Vagina (tissue), 2 donors: ENCODE data around the gene AP5B1. TPM values are rescaled to one million over a fixed set of nuclear protein-coding genes. Genes with fewer than 3 reads are reported as not detected.
A peak's percentile ranks its signal among the peaks of the same experiment; 100 is the strongest.

Experiments used
- DNase-seq, 2 donors: peaks; one replicate each; pipeline ENCODE4 v3.0.0-alpha.2; 2017; ENCODE audit errors: extremely low spot score in 2 of 2
- H3K27ac ChIP-seq: fragments of 200-600 bp; sonication (generic); one replicate; pipeline ENCODE4 v1.5.1; 2019
- H3K27me3 ChIP-seq: fragments of 200-600 bp; sonication (generic); one replicate; pipeline ENCODE4 v1.5.1; 2019
- H3K36me3 ChIP-seq, 2 donors: fragments of 200-600 bp; sonication (generic); one replicate each; pipeline ENCODE4 v1.5.1; 2017 to 2019
- H3K4me1 ChIP-seq: fragments of 200-600 bp; sonication (generic); one replicate; pipeline ENCODE4 v1.5.1; 2019
- H3K4me3 ChIP-seq, 2 donors: fragments of 200-600 bp; sonication (generic); 1 replicate in 1 of 2; 2 replicates in 1 of 2; pipeline ENCODE4 v1.5.1; 2016 to 2019
- H3K9me3 ChIP-seq: fragments of 200-600 bp; sonication (generic); one replicate; pipeline ENCODE4 v1.5.1; 2019
- CTCF ChIP-seq, 3 experiments: fragments of 450-650 bp in 2 of 3; fragments of 200-600 bp in 1 of 3; sonication (generic) in 1 of 3; IDR thresholded peaks; one replicate each; pipeline ENCODE4 v1.5.1; 2017 to 2019; ENCODE audit warnings: antibody characterized with exemption in 3 of 3, mild to moderate bottlenecking in 2 of 3, moderate library complexity in 2 of 3
- POLR2A ChIP-seq, 2 donors: fragments of 450-650 bp; IDR thresholded peaks; one replicate each; pipeline ENCODE4 v1.6.1; 2017; ENCODE audit warnings: antibody characterized with exemption in 2 of 2, mild to moderate bottlenecking in 2 of 2, moderate library complexity in 2 of 2
- POLR2AphosphoS5 ChIP-seq, 2 donors: sonication (generic); formaldehyde crosslinking; IDR thresholded peaks; one replicate each; pipeline ENCODE4 v1.9.0; 2017; ENCODE audit warnings: antibody characterized with exemption in 2 of 2, mild to moderate bottlenecking in 2 of 2, low read depth in 1 of 2; ENCODE audit not compliant: insufficient read depth in 1 of 2
- intact Hi-C: fragments of 100-400 bp; cut with DNase I; formaldehyde crosslinking; loops from one replicate; pipeline ENCODE4 v1.15.1; 2023
- total RNA-seq: library from RNA; depleted of rRNA; stranded (reverse); fragments of >200 nt; gene quantifications from one replicate; pipeline ENCODE4 v1.2.3, GENCODE V29; 2016

AP5B1 gene
- 16.5 TPM for total RNA-seq

GRCh38 chr11:65780770-65781151 is at the start of gene AP5B1:
AP5B1 (minus strand) TSS chr11:65780976; CDS start chr11:65780591, 385 bp downstream.
- Histone ChIP-seq H3K4me1 (peaks cover 37% of the 10 kb centered on the region), H3K4me3 (peak within 1 kb of the TSS; percentile 79 to 99), H3K9me3 (no peaks in the 10 kb centered on the region), H3K36me3 (peaks cover 0 to 20% of the 10 kb centered on the region in 2 donors), H3K27me3 (peaks cover 2% of the 10 kb centered on the region), H3K27ac (peak within 1 kb of the TSS; percentile 76)
- TF ChIP-seq POLR2A (IDR thresholded peaks at IDR 0.05): peak in 1 of 2 donors; percentile 12
- no peak for TF ChIP-seq CTCF (IDR thresholded peaks at IDR 0.05)
- intact Hi-C loops: loop anchor here (5.0 kb wide), 2 partner anchors 37 to 68 kb away; partner anchors contain the start of gene KAT5
- peak; percentile 67 to 82 for DNase-seq

GRCh38 chr11:65829459-65829858 is 48.7 kb upstream of the AP5B1 start:
- Histone ChIP-seq H3K27me3 (no peaks in the 10 kb centered on the region), H3K36me3 (no peaks in the 10 kb centered on the region), H3K4me1 (peaks cover 7% of the 10 kb centered on the region), H3K27ac (no peak overlapping the region), H3K4me3 (no peak overlapping the region), H3K9me3 (no peaks in the 10 kb centered on the region)
- intact Hi-C loops: no loop called here
- no peak for TF ChIP-seq CTCF (IDR thresholded peaks at IDR 0.05)
- TF ChIP-seq POLR2AphosphoS5 (IDR thresholded peaks at IDR 0.05; ENCODE audit: insufficient read depth in 1 of 2, low read depth in 1 of 2): no peak
- TF ChIP-seq POLR2A (IDR thresholded peaks at IDR 0.05): no peak
- no peak for DNase-seq

GRCh38 chr11:65826984-65827735 is 46.4 kb upstream of the AP5B1 start:
- Histone ChIP-seq H3K4me3 (no peak overlapping the region), H3K4me1 (no peaks in the 10 kb centered on the region), H3K27ac (no peak overlapping the region), H3K36me3 (no peaks in the 10 kb centered on the region), H3K9me3 (no peaks in the 10 kb centered on the region), H3K27me3 (no peaks in the 10 kb centered on the region)
- no peak for DNase-seq
- intact Hi-C loops: no loop called here
- no peak for TF ChIP-seq POLR2AphosphoS5 (IDR thresholded peaks at IDR 0.05; ENCODE audit: insufficient read depth in 1 of 2, low read depth in 1 of 2)
- no peak for TF ChIP-seq POLR2A (IDR thresholded peaks at IDR 0.05)

GRCh38 chr11:65822776-65823528 is 42.2 kb upstream of the AP5B1 start:
- intact Hi-C loops: no loop called here
- Histone ChIP-seq H3K4me1 (no peaks in the 10 kb centered on the region), H3K4me3 (no peak overlapping the region), H3K27me3 (no peaks in the 10 kb centered on the region), H3K27ac (no peak overlapping the region), H3K36me3 (no peaks in the 10 kb centered on the region), H3K9me3 (no peaks in the 10 kb centered on the region)
- TF ChIP-seq POLR2A (IDR thresholded peaks at IDR 0.05) (no peak), POLR2AphosphoS5 (IDR thresholded peaks at IDR 0.05; ENCODE audit: insufficient read depth in 1 of 2, low read depth in 1 of 2) (no peak), CTCF (IDR thresholded peaks at IDR 0.05) (no peak)
- no peak for DNase-seq

- DNase-seq: no peak
- intact Hi-C loops: no loop called here
- Histone ChIP-seq H3K36me3 (no peaks in the 10 kb centered on the region), H3K27me3 (no peaks in the 10 kb centered on the region), H3K9me3 (no peaks in the 10 kb centered on the region), H3K4me3 (no peak overlapping the region), H3K27ac (no peak overlapping the region), H3K4me1 (peaks cover 12% of the 10 kb centered on the region)
- TF ChIP-seq POLR2AphosphoS5 (IDR thresholded peaks at IDR 0.05; ENCODE audit: insufficient read depth in 1 of 2, low read depth in 1 of 2) (no peak), POLR2A (IDR thresholded peaks at IDR 0.05) (no peak), CTCF (IDR thresholded peaks at IDR 0.05) (no peak)
These were observed 40.3 kb upstream of the AP5B1 start for GRCh38 chr11:65821107-65821506.
